Tibial artery (tissue), 4 donors: ENCODE measurements around the gene PCBP3.
A peak's percentile ranks its signal among the peaks of the same experiment; 100 is the strongest.

Source experiments
- DNase-seq, 2 donors: peaks; one replicate each; pipeline ENCODE4 v3.0.0-alpha.2; 2019
- H3K27ac ChIP-seq, 2 donors: fragments of 200-600 bp; sonication (generic) in 1 of 2; 1 replicate in 1 of 2; 2 replicates in 1 of 2; pipeline ENCODE4 v1.5.1; 2018 to 2019; ENCODE audit warnings: mild to moderate bottlenecking in 1 of 2
- H3K27me3 ChIP-seq, 2 donors: fragments of 200-600 bp; sonication (generic) in 1 of 2; one replicate each; pipeline versions ENCODE4 v1.5.1 to v1.6.0; 2016 to 2019
- H3K36me3 ChIP-seq, 3 donors: fragments of 200-600 bp; sonication (generic) in 2 of 3; one replicate each; pipeline ENCODE4 v1.5.1; 2016 to 2019; ENCODE audit warnings: mild to moderate bottlenecking in 2 of 3
- H3K4me1 ChIP-seq, 4 donors: fragments of 200-600 bp; sonication (generic) in 2 of 4; 1 replicate in 3 of 4; 2 replicates in 1 of 4; pipeline ENCODE4 v1.5.1; 2016 to 2019
- H3K4me3 ChIP-seq, 2 donors: fragments of 200-600 bp; sonication (generic) in 1 of 2; 1 replicate in 1 of 2; 2 replicates in 1 of 2; pipeline ENCODE4 v1.5.1; 2018 to 2019; ENCODE audit warnings: mild to moderate bottlenecking in 2 of 2
- H3K9me3 ChIP-seq, 3 donors: fragments of 200-600 bp; sonication (generic) in 1 of 3; one replicate each; pipeline ENCODE4 v1.5.1; 2016 to 2019
- CTCF ChIP-seq, 2 experiments: fragments of 200-600 bp in 1 of 2; fragments of 450-650 bp in 1 of 2; IDR thresholded peaks; one replicate each; pipeline ENCODE4 v1.5.1; 2017 to 2019; ENCODE audit warnings: antibody characterized with exemption in 2 of 2, mild to moderate bottlenecking in 1 of 2, moderate library complexity in 1 of 2
- intact Hi-C: fragments of 100-400 bp; cut with DNase I; formaldehyde crosslinking; loops from one replicate; pipeline ENCODE4 v1.15.0; 2023; ENCODE audit warnings: low total_unique reads

The PCBP3 gene

GRCh38 chr21:45630876-45631275 lies 12.6 kb upstream of the PCBP3 start:
- intact Hi-C loops: no loop called here
- DNase-seq: no peak
- Histone ChIP-seq H3K4me3 (no peak overlapping the region), H3K36me3 (no peaks in the 10 kb centered on the region), H3K27ac (no peak overlapping the region), H3K27me3 (peaks cover 0 to 33% of the 10 kb centered on the region in 2 donors), H3K4me1 (no peaks in the 10 kb centered on the region), H3K9me3 (no peaks in the 10 kb centered on the region)
- TF ChIP-seq CTCF (IDR thresholded peaks at IDR 0.05): no peak

- Histone ChIP-seq H3K9me3 (no peaks in the 10 kb centered on the region), H3K36me3 (no peaks in the 10 kb centered on the region), H3K4me1 (no peaks in the 10 kb centered on the region), H3K27me3 (peaks cover 0 to 33% of the 10 kb centered on the region in 2 donors), H3K4me3 (no peak overlapping the region), H3K27ac (no peak overlapping the region)
- intact Hi-C loops: no loop called here
- no peak for TF ChIP-seq CTCF (IDR thresholded peaks at IDR 0.05)
- peak in 1 of 2 donors; percentile 56 for DNase-seq
Observed at GRCh38 chr21:45631540-45631939, 12.0 kb upstream of the PCBP3 start.

GRCh38 chr21:45632160-45632559 lies 11.4 kb upstream of the PCBP3 start:
- TF ChIP-seq CTCF (IDR thresholded peaks at IDR 0.05): no peak
- H3K4me3 ChIP-seq: no peak overlapping the region
- H3K9me3 ChIP-seq: no peaks in the 10 kb centered on the region
- H3K27ac ChIP-seq: no peak overlapping the region
- no peak for DNase-seq
- no peaks in the 10 kb centered on the region for H3K4me1 ChIP-seq
- intact Hi-C loops: no loop called here
- peaks cover 0 to 36% of the 10 kb centered on the region in 2 donors for H3K27me3 ChIP-seq
- H3K36me3 ChIP-seq: no peaks in the 10 kb centered on the region

GRCh38 chr21:45632637-45633251 lies 10.8 kb upstream of the PCBP3 start:
- intact Hi-C loops: no loop called here

GRCh38 chr21:45634511-45635183 lies 8.9 kb upstream of the PCBP3 start:
- Histone ChIP-seq H3K4me3 (no peak overlapping the region), H3K9me3 (no peaks in the 10 kb centered on the region), H3K27ac (no peak overlapping the region), H3K4me1 (peaks cover 0 to 3% (median 0%) of the 10 kb centered on the region in 4 donors), H3K27me3 (peaks cover 0 to 34% of the 10 kb centered on the region in 2 donors), H3K36me3 (no peaks in the 10 kb centered on the region)
- intact Hi-C loops: no loop called here
- no peak for TF ChIP-seq CTCF (IDR thresholded peaks at IDR 0.05)
- no peak for DNase-seq

More at GRCh38 chr21:45632637-45633251, 10.8 kb upstream of the PCBP3 start:
- H3K36me3 ChIP-seq: no peaks in the 10 kb centered on the region
- no peak overlapping the region for H3K27ac ChIP-seq
- no peaks in the 10 kb centered on the region for H3K9me3 ChIP-seq
- H3K4me3 ChIP-seq: no peak overlapping the region
- no peak for DNase-seq
- H3K27me3 ChIP-seq: peaks cover 0 to 39% of the 10 kb centered on the region in 2 donors
- H3K4me1 ChIP-seq: no peaks in the 10 kb centered on the region
- no peak for TF ChIP-seq CTCF (IDR thresholded peaks at IDR 0.05)
